ENCODE measurements around the gene TUBA4B. TPM values are rescaled to one million over a fixed set of nuclear protein-coding genes. Genes with fewer than 3 reads are reported as not detected.
"Not testable (repeated sequence)": the region's sequence is repeated elsewhere in the genome, so short reads cannot be mapped to it uniquely, and the experiment has no call there.

Gene TUBA4B
- total RNA-seq, 1 donor from 2014 or later = not detected

DNA sequence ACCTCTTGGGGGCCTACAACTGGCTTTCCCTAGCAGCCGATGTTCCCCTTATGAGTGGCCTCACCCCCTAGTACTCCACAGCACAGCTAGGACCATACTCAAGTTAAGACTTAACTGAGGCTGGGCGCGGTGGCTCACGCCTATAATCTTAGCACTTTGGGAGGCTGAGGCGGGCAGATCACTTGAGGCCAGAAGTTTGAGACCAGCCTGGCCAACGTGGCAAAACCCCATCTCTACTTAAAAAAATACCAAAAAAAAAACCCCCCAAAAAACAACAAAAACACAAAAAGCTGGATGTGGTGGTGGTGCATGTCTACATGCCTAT is 34.0 kb downstream of the TUBA4B start:
- H3K4me1 Mint-ChIP-seq (ENCODE audit: low read depth); H3K9me3 Mint-ChIP-seq; H3K27ac Mint-ChIP-seq; DNase-seq (ENCODE audit: low spot score); H3K27me3 Mint-ChIP-seq (ENCODE audit: low read depth); intact Hi-C loops (cut with micrococcal nuclease); H3K4me3 Mint-ChIP-seq (ENCODE audit: low read depth): not testable (repeated sequence)
- peaks cover 26% of the 10 kb centered on the region for H3K36me3 Mint-ChIP-seq (ENCODE audit: low read depth)

DNA sequence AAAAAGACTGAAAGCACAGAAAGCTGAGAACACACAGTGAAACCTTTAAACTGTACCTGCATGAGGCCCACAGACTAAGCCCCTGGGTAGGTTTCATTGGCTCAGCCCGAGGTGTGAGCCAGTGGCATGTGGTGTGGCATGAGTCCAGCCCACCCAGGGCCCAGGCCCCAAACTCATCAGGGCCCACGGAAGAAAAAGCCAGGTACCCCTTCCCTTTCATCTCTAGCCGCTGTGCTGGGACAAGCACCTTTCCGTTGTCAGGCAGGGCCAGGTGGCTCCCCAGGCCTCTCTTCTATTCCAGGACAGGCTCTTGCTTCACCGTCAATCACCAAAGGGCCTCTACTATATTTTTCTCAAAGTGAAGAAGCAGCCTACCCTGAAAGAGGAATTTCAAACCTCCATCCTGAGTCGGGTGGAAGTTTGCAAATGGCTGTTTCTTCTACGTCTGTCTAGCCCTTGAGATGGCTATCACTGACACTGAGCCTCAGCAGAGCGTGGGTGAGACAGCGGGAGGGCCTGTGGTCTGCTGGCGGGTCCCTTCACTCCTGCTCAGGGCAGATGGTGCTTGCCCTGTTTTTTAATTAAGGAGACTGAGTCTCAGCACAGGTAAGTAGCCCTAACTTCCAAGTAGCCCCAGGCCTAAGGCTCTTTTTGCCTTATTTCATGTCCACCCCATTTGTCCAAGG is 34.7 kb downstream of the TUBA4B start:
- Mint-ChIP-seq H3K27ac (no peak overlapping the region), H3K36me3 (ENCODE audit: low read depth) (peaks cover 21% of the 10 kb centered on the region), H3K9me3 (no peaks in the 10 kb centered on the region), H3K4me3 (ENCODE audit: low read depth) (no peak overlapping the region), H3K27me3 (ENCODE audit: low read depth) (no peaks in the 10 kb centered on the region), H3K4me1 (ENCODE audit: low read depth) (peaks cover 3% of the 10 kb centered on the region)
- DNase-seq (ENCODE audit: low spot score) = no peak
- intact Hi-C loops (cut with micrococcal nuclease) = no loop called here

DNA sequence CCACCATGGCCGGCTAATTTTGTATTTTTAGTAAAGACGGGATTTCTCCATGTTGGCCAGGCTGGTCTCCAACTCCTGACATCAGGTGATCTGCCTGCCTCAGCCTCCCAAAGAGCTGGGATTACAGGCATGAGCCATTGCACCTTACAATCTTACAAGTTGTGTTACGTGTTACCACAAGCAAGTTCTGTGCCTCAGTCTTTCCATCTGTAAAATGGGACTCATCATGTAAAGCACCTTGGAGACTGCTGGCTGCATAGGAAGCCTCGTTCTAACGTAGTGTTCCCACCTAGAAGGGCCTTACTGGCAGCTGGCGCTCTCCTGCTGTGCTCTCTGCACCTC is 36.1 kb downstream of the TUBA4B start:
- intact Hi-C loops (cut with micrococcal nuclease) = no loop called here
- Mint-ChIP-seq H3K4me1 (ENCODE audit: low read depth) (peaks cover 3% of the 10 kb centered on the region), H3K27ac (no peak overlapping the region), H3K27me3 (ENCODE audit: low read depth) (no peaks in the 10 kb centered on the region), H3K36me3 (ENCODE audit: low read depth) (peaks cover 10% of the 10 kb centered on the region), H3K4me3 (ENCODE audit: low read depth) (no peak overlapping the region), H3K9me3 (no peaks in the 10 kb centered on the region)
- DNase-seq (ENCODE audit: low spot score) = no peak

DNA sequence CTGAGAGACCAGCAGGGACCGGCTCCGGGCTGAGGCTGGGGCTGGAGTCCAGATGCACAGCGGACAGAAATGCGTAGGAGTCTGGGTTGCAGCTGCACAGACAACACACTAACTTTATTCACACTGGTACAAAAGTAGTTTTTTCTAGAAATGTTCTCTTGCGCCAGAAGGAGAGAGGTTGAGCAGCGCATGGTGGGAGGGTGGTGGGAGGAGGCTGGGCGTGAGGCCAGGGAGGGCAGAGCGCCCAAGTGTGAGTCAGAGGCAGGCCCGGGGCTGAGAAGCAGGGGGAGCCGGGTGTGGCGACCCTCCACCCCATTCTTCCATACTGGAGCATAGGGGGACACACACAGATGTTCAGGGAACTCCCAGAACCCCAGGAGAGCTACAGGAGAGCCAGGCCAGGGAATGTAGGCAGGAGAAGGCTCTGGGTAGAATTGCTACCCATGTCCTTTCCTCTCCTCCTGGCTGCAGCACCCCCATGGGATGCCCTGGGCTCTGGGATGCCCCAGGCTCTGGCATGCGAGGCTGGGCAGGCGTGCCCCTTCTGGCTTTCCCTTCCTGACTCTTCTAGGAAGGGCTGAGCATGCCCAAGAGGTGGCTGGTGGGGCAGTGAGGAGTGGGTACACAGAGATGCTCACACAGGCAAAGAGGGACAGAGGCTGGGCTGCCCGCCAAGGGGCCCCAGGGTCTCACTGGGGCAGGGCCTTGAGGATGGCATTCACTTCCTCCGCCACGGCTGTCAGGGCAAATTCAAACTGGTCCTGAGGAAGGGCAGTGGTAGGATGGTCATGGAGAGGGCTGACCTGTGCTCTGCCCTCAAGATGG is 36.7 kb downstream of the TUBA4B start:
- peaks cover 10% of the 10 kb centered on the region for H3K36me3 Mint-ChIP-seq (ENCODE audit: low read depth)
- no peak for DNase-seq (ENCODE audit: low spot score)
- no peaks in the 10 kb centered on the region for H3K9me3 Mint-ChIP-seq
- H3K27me3 Mint-ChIP-seq (ENCODE audit: low read depth) = no peaks in the 10 kb centered on the region
- H3K27ac Mint-ChIP-seq = no peak overlapping the region
- H3K4me3 Mint-ChIP-seq (ENCODE audit: low read depth) = no peak overlapping the region
- peaks cover 6% of the 10 kb centered on the region for H3K4me1 Mint-ChIP-seq (ENCODE audit: low read depth)
- intact Hi-C loops (cut with micrococcal nuclease) = no loop called here

GRCh38 chr2:219290381-219291171 is 37.5 kb downstream of the TUBA4B start:
- Mint-ChIP-seq H3K9me3 (no peaks in the 10 kb centered on the region), H3K27me3 (ENCODE audit: low read depth) (no peaks in the 10 kb centered on the region), H3K4me1 (ENCODE audit: low read depth) (peaks cover 10% of the 10 kb centered on the region), H3K4me3 (ENCODE audit: low read depth) (no peak overlapping the region), H3K27ac (no peak overlapping the region), H3K36me3 (ENCODE audit: low read depth) (peaks cover 7% of the 10 kb centered on the region)
- intact Hi-C loops (cut with micrococcal nuclease) = no loop called here
- DNase-seq (ENCODE audit: low spot score) = no peak

GRCh38 chr2:219291394-219291793 is 38.4 kb downstream of the TUBA4B start:
- Mint-ChIP-seq H3K27ac (no peak overlapping the region), H3K4me1 (ENCODE audit: low read depth) (peaks cover 10% of the 10 kb centered on the region), H3K36me3 (ENCODE audit: low read depth) (peaks cover 3% of the 10 kb centered on the region), H3K4me3 (ENCODE audit: low read depth) (no peak overlapping the region), H3K27me3 (ENCODE audit: low read depth) (peaks cover 1% of the 10 kb centered on the region), H3K9me3 (no peaks in the 10 kb centered on the region)
- intact Hi-C loops (cut with micrococcal nuclease) = no loop called here
- no peak for DNase-seq (ENCODE audit: low spot score)

GRCh38 chr2:219291910-219292490 is 39.0 kb downstream of the TUBA4B start:
- no peaks in the 10 kb centered on the region for H3K9me3 Mint-ChIP-seq
- peaks cover 1% of the 10 kb centered on the region for H3K27me3 Mint-ChIP-seq (ENCODE audit: low read depth)
- no peak for DNase-seq (ENCODE audit: low spot score)
- intact Hi-C loops (cut with micrococcal nuclease) = no loop called here
- H3K4me1 Mint-ChIP-seq (ENCODE audit: low read depth) = peaks cover 10% of the 10 kb centered on the region
- H3K36me3 Mint-ChIP-seq (ENCODE audit: low read depth) = no peaks in the 10 kb centered on the region
- no peak overlapping the region for H3K4me3 Mint-ChIP-seq (ENCODE audit: low read depth)
- no peak overlapping the region for H3K27ac Mint-ChIP-seq

- DNase-seq (ENCODE audit: low spot score) = no peak
Observed at GRCh38 chr2:219292616-219293015, 39.6 kb downstream of the TUBA4B start.

DNA sequence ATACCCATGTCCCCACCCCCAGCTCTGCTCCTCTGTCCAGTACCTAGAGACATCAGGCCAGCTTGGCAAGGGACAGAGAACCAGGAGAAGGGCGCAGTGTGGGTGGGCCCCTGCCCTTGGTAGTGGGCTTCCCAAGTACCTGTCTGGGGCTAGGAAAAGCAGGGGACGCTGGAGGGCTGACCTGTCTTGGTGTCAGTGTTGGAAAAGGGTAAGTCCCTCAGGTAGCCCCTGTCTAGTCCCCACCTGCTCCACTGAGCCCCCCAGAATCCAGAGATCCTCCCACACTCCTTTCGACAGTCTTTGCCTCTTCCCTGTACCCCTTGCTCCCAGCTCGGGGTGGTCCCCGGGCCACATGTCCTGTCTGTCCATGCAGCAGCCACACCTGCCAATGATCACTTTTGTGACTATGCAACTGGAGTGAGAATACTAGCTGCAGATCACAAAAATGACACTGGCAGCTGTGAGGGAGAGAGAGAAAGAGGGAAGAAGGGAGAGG is 40.7 kb downstream of the TUBA4B start:
- Mint-ChIP-seq H3K9me3 (no peaks in the 10 kb centered on the region), H3K4me3 (ENCODE audit: low read depth) (peak overlapping the region; percentile 79), H3K27ac (peak overlapping the region; percentile 87), H3K27me3 (ENCODE audit: low read depth) (peaks cover 1% of the 10 kb centered on the region), H3K4me1 (ENCODE audit: low read depth) (peaks cover 11% of the 10 kb centered on the region), H3K36me3 (ENCODE audit: low read depth) (no peaks in the 10 kb centered on the region)
- intact Hi-C loops (cut with micrococcal nuclease) = loop anchor here (1.0 to 2.0 kb wide), 2 partner anchors 14 to 41 kb away; partner anchors contain the start of genes DNAJB2, TUBA4A and TUBA4B
- no peak for DNase-seq (ENCODE audit: low spot score)

More at GRCh38 chr2:219292616-219293015, 39.6 kb downstream of the TUBA4B start:
- H3K27me3 Mint-ChIP-seq (ENCODE audit: low read depth) = peaks cover 1% of the 10 kb centered on the region
- H3K9me3 Mint-ChIP-seq = no peaks in the 10 kb centered on the region
- H3K4me1 Mint-ChIP-seq (ENCODE audit: low read depth) = peaks cover 10% of the 10 kb centered on the region
- H3K4me3 Mint-ChIP-seq (ENCODE audit: low read depth) = no peak overlapping the region
- intact Hi-C loops (cut with micrococcal nuclease) = no loop called here
- H3K36me3 Mint-ChIP-seq (ENCODE audit: low read depth) = no peaks in the 10 kb centered on the region
- no peak overlapping the region for H3K27ac Mint-ChIP-seq

DNA sequence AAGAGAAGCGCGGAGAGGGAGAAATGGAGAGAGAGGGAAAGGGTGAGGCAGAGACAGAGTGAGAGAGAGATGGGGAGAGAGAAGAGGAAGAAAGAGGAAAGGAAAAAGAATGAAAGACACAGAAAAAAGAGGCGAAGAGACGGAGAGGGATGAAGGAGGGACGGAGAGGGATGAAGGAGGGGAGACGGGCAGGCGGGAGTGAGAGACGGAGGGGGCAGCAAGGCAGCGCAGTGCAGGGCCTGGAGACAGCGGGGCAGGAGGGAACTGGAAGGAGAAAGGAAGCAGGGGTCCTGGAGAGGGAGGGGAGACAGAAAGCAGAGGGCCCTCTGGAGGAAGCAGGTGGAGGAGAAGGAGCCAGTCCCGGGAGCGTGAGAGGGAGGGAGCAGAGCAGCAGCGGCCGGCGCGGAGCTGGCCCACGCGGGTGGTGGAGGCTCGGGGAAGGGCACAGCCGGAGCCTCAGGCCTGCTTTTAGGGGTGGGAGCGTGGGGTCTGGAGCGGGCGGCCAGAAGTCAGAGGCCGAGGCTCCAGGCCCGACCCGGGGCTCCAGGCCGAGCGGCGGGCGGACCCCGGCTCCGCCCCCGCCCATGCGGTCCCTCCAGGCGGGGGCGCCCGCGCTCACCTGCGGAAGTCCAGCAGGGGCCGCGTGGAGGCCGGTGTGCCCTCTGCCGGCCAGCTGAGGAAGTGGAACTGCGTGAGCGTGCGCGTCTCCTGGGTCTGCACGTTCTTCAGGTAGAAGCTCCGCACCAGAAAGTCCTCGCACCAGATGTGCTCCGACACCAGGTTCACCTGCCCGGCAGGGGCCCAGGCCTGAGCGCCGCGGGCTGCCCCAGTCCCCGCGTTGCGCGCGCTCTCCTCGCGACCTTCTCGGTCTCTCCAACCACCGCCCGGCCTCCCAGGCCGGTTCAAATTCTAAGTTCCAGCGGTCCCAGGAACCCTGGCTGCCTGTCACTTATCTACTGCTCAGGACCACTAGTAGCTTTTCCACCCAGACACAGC is 41.6 kb downstream of the TUBA4B start:
- Mint-ChIP-seq H3K9me3 (no peaks in the 10 kb centered on the region), H3K36me3 (ENCODE audit: low read depth) (no peaks in the 10 kb centered on the region), H3K4me3 (ENCODE audit: low read depth) (peak overlapping the region; percentile 79), H3K27me3 (ENCODE audit: low read depth) (peaks cover 1% of the 10 kb centered on the region), H3K4me1 (ENCODE audit: low read depth) (peaks cover 11% of the 10 kb centered on the region), H3K27ac (peak overlapping the region; percentile 87)
- peak; percentile 85 for DNase-seq (ENCODE audit: low spot score)
- intact Hi-C loops (cut with micrococcal nuclease) = loop anchor here (1.0 to 5.0 kb wide), 5 partner anchors 15 to 237 kb away; partner anchors contain the start of genes ANKZF1, ATG9A, CNPPD1 and DNAJB2

GRCh38 chr2:219296142-219296541 is 43.1 kb downstream of the TUBA4B start:
- H3K27me3 Mint-ChIP-seq (ENCODE audit: low read depth) = peaks cover 3% of the 10 kb centered on the region
- peaks cover 11% of the 10 kb centered on the region for H3K4me1 Mint-ChIP-seq (ENCODE audit: low read depth)
- no peak overlapping the region for H3K27ac Mint-ChIP-seq
- no peaks in the 10 kb centered on the region for H3K9me3 Mint-ChIP-seq
- H3K36me3 Mint-ChIP-seq (ENCODE audit: low read depth) = no peaks in the 10 kb centered on the region
- intact Hi-C loops (cut with micrococcal nuclease) = loop anchor here (5.0 kb wide), 1 partner anchor 239 kb away; no protein-coding TSS in a partner anchor
- no peak overlapping the region for H3K4me3 Mint-ChIP-seq (ENCODE audit: low read depth)
- no peak for DNase-seq (ENCODE audit: low spot score)
